Measurements from ENCODE around the gene PARP14. TPM values are rescaled to one million over a fixed set of nuclear protein-coding genes. Genes with fewer than 3 reads are reported as not detected.

PARP14 gene
- total and polyA plus RNA-seq, 10 of the 15 experiments (the other 5 are each of a cell fraction or from before 2014, with no cell fraction given) = 21.6 to 189 (median 92.7) TPM

- H4K20me1 ChIP-seq (ENCODE audit: control insufficient read depth, insufficient read depth) = no peaks in the 10 kb centered on the region
- no peak overlapping the region for H3K9ac ChIP-seq (ENCODE audit: control insufficient read depth, insufficient read depth, low read length)
- DNase-seq (ENCODE audit: low read depth, low spot score) (no peak), FAIRE-seq (no peak), ATAC-seq (no peak)
- in situ Hi-C loops (cut with MboI) (no loop called here), intact Hi-C loops (cut with micrococcal nuclease; ENCODE audit: unreplicated experiment) (no loop called here)
- POLR2A ChIA-PET = no interaction called here
- SMC1A ChIA-PET (ENCODE audit: uncharacterized antibody, unreplicated experiment) = interaction anchor here (0.9 to 1.4 kb wide), 4 partner anchors 13 to 49 kb away, joined by 4 to 5 read pairs (median 4); no protein-coding TSS in a partner anchor
- no peaks in the 10 kb centered on the region for H3K36me3 ChIP-seq (ENCODE audit: control insufficient read depth in 2 of 2, insufficient read depth in 2 of 2, low read length in 1 of 2)
- H3K4me1 ChIP-seq (ENCODE audit: control insufficient read depth, insufficient read depth, low read length) = peaks cover 16% of the 10 kb centered on the region
- no peaks in the 10 kb centered on the region for H3K27me3 ChIP-seq (replicated peaks in 1 of 2; ENCODE audit: control insufficient read depth in 2 of 2, insufficient read depth in 2 of 2, low read length in 1 of 2)
- RAD21 ChIA-PET (ENCODE audit: unreplicated experiment) = no interaction called here
- peaks cover 4% of the 10 kb centered on the region; the same call in 1 of the 3 replicates for H3K9me3 ChIP-seq (replicated peaks; ENCODE audit: control insufficient read depth, insufficient read depth, low read length)
- H3K27ac ChIP-seq (ENCODE audit: control insufficient read depth, insufficient read depth) = no peak overlapping the region
- H3K79me2 ChIP-seq (ENCODE audit: control insufficient read depth, insufficient read depth, low read length) = no peaks in the 10 kb centered on the region
- no peak for TF ChIP-seq IKZF1 (conservative IDR thresholded peaks at IDR 0.05)
- no peak for TF ChIP-seq GABPA (IDR thresholded peaks at IDR 0.05; ENCODE audit: low read depth)
- no peak for TF ChIP-seq CHD1 (IDR thresholded peaks at IDR 0.05; ENCODE audit: low read depth, low read length)
- TF ChIP-seq RAD21 (IDR thresholded peaks at IDR 0.05; ENCODE audit: insufficient read depth, low read depth, low read length) = no peak
- TF ChIP-seq NBN (IDR thresholded peaks at IDR 0.05) = no peak
- no peak for TF ChIP-seq REST (IDR thresholded peaks at IDR 0.05; ENCODE audit: low read depth, low read length)
- no peak for TF ChIP-seq RAD51 (IDR thresholded peaks at IDR 0.05)
- no peak for TF ChIP-seq RUNX3 (IDR thresholded peaks at IDR 0.05; ENCODE audit: low read length)
- TF ChIP-seq, protein P1, sequence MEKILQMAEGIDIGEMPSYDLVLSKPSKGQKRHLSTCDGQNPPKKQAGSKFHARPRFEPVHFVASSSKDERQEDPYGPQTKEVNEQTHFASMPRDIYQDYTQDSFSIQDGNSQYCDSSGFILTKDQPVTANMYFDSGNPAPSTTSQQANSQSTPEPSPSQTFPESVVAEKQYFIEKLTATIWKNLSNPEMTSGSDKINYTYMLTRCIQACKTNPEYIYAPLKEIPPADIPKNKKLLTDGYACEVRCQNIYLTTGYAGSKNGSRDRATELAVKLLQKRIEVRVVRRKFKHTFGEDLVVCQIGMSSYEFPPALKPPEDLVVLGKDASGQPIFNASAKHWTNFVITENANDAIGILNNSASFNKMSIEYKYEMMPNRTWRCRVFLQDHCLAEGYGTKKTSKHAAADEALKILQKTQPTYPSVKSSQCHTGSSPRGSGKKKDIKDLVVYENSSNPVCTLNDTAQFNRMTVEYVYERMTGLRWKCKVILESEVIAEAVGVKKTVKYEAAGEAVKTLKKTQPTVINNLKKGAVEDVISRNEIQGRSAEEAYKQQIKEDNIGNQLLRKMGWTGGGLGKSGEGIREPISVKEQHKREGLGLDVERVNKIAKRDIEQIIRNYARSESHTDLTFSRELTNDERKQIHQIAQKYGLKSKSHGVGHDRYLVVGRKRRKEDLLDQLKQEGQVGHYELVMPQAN (conservative IDR thresholded peaks at IDR 0.05) = no peak
- no peak for TF ChIP-seq EED (IDR thresholded peaks at IDR 0.05; ENCODE audit: low read depth)
- TF ChIP-seq ZNF217 (IDR thresholded peaks at IDR 0.05) = no peak
- no peak for TF ChIP-seq ATF2 (IDR thresholded peaks at IDR 0.05; ENCODE audit: low read length)
- TF ChIP-seq MYC (IDR thresholded peaks at IDR 0.05; ENCODE audit: insufficient read depth, insufficient read length, insufficient replicate concordance, low read length, severe bottlenecking) = no peak
- TF ChIP-seq, protein P2, sequence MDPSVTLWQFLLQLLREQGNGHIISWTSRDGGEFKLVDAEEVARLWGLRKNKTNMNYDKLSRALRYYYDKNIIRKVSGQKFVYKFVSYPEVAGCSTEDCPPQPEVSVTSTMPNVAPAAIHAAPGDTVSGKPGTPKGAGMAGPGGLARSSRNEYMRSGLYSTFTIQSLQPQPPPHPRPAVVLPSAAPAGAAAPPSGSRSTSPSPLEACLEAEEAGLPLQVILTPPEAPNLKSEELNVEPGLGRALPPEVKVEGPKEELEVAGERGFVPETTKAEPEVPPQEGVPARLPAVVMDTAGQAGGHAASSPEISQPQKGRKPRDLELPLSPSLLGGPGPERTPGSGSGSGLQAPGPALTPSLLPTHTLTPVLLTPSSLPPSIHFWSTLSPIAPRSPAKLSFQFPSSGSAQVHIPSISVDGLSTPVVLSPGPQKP (IDR thresholded peaks at IDR 0.05; ENCODE audit: low read depth, low read length) = no peak
- TF ChIP-seq SREBF2 (IDR thresholded peaks at IDR 0.05; ENCODE audit: low read length) = no peak
- no peak overlapping the region for H3K4me3 ChIP-seq
- CTCF ChIA-PET = interaction anchor here (1.3 to 2.7 kb wide), 2 partner anchors 10 to 19 kb away, joined by 4 to 14 read pairs; no protein-coding TSS in a partner anchor
- no peak overlapping the region for H3K4me2 ChIP-seq (ENCODE audit: control insufficient read depth, insufficient read depth)
- H2AFZ ChIP-seq (ENCODE audit: control insufficient read depth, low read depth, low read length) = no peak overlapping the region
- BruUV-seq (replicated peaks) = no TSS peak
Observed at GRCh38 chr3:122665881-122666280, 14.8 kb upstream of the PARP14 start.

Measured in GM12878 (cell line).